GM19372 (cell line): ENCODE data around the gene PGR.

Experiments used
- ATAC-seq: cut with Tn5 transposase; IDR thresholded peaks from one replicate; pipeline ENCODE4 v1.9.1; 2021; ENCODE audit warnings: mild to moderate bottlenecking, low read depth, moderate library complexity; ENCODE audit not compliant: unreplicated experiment

PGR gene

GRCh38 chr11:101129203-101129943 is at the start of gene PGR:
TSS of gene PGR (minus strand) at chr11:101129813. CDS start at chr11:101129070, 743 bp downstream.
- ATAC-seq = no peak

DNA sequence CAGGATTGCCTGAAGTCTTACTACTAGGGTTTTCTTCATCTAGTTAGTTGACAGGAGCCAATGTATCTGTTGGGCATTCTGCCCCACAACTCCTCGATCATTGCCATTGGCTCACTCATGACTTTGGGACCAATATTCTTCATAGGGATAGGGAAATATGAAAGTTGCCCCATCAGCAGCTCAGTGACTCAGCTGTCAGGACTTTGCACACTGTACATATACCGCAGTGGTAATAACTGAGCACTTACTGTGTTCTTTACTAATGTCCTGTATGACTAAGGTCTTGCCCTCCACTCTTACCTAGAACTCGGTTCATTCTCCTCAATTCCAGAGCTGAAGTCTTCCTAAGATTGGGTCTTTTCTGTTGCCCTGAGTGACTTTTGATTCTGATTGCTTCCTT is 46.8 kb upstream of the PGR start:
- no peak for ATAC-seq

GRCh38 chr11:101169944-101170343 is 40.3 kb upstream of the PGR start:
- ATAC-seq = no peak

GRCh38 chr11:101166038-101166437 is 36.4 kb upstream of the PGR start:
- ATAC-seq = no peak

DNA sequence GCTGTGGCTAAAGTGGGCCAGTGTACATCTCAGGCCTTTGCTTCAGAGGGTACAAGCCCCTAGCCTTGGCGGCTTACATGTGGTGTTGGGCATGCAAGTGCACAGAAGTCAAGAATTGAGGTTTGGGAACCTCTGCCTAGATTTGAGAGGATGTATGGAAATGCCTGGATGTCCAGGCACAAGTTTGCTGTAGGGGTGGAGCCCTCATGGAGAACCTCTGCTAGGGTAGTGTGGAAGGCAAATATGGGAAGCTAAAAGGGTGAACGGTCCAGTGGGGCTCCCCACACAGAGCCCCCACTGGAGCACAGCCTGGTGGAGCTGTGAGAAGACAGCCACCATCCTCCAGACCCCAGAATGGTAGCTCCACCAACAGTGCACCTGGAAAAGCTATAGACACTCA is 28.5 kb upstream of the PGR start:
- no peak for ATAC-seq

- ATAC-seq = no peak
Observed at GRCh38 chr11:101138245-101138930, 8.8 kb upstream of the PGR start.

GRCh38 chr11:101133190-101133589 is 3.6 kb upstream of the PGR start:
- ATAC-seq = no peak

GRCh38 chr11:101128571-101129202 is 926 bp downstream of the PGR start:
- no peak for ATAC-seq

DNA sequence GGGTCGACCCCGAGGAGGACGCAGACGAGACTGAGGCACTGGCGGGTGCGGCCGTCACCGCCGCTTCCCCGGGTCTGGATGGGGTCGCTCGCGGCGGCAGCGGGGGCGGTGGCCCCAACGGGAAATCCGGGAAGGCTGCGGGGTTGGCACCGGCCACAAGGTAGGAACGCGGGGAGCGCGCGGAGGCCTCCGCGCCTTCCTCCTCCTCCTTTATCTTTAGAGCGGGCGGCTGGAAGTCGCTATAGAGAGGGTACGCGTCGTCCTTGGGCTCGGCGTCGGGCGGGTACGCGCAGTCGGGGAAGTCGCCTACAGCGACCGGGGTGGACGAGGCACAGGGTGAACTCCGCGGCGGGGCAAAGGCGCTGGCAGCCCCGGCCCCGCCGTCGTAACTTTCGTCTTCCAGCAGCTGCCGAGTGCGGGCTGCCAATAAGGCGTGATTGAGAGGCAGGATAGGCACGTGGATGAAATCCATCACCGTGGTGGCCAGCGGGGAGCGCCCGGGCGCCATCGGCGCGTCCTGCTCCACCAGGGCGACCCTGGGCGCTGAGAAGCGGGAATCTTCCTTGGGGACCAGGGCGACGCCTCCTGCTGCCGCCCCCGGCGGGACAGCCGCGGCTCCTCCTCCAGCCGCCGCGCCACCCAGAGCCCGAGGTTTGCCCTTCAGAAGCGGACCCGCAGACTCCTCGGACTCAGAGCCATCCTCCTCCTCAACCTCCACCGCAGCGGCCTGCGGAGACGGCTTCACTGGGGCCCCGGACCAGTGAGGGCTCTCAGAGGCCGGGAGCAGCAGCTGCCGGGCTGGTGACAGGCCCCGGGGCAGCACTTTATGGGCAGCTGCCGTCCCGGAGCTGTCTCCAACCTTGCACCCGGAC is 1.7 kb downstream of the PGR start:
- ATAC-seq = no peak

- ATAC-seq = no peak
Observed at GRCh38 chr11:101127197-101127698, 2.4 kb downstream of the PGR start.

- no peak for ATAC-seq
Observed at GRCh38 chr11:101126551-101127196, 2.9 kb downstream of the PGR start.

GRCh38 chr11:101115671-101116160 is 13.9 kb downstream of the PGR start:
- no peak for ATAC-seq

DNA sequence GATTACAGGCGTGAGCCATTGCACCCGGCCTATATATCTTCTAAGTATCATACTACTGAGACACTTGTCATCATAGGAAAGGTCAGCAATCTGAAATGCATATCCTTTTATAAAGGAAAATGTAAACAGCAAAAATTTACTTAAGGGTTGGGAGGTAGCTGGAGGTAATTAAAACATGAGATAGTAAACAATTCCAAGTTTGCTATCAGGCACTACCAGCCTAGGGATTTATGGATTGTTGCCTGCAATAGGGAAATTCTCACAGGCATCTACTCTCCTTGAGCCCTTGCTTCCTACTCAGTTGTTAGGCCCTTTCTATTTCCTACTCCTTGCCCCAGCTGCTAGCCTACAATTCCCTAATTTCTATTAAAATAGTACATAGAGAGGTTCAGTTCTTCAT is 16.1 kb downstream of the PGR start:
- no peak for ATAC-seq

DNA sequence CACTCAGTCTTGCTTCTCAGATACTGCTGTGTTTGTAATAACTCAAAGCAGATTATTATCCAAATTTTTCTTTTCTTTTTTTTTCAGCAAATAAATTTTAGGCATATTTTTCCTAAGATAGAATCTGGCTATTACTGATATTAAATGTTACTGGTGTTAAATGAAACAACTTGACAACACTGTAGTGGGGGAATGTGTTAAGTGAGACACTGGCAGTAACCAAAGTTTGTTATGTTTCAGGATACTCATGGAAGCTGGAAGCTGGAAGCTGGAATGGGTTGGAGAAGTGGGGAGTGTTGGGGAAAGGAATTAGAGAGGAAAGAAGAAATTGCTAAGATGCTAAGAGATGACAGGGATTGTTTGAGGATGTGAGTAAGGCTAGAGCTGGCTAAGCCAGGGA is 24.9 kb downstream of the PGR start:
- ATAC-seq = no peak

- ATAC-seq = no peak
Observed at GRCh38 chr11:101103433-101103832, 26.2 kb downstream of the PGR start.

DNA sequence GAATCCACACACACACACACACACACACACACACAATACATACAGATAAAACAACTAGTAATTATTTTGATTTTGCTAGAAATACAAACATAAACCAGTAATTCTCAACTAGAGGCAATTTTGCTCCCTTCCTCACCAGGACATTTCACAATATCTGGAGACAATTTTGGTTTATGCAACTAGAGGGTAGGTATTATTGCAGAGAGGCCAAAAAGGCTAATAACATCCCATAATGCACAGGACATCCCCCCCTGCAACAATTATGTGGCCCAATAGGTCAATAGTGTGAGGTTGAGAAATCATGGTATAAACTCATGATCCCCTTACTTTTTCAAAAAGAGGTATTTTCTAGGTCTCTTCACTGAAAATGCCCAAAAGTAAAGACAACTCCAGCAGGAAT is 29.0 kb downstream of the PGR start:
- no peak for ATAC-seq

DNA sequence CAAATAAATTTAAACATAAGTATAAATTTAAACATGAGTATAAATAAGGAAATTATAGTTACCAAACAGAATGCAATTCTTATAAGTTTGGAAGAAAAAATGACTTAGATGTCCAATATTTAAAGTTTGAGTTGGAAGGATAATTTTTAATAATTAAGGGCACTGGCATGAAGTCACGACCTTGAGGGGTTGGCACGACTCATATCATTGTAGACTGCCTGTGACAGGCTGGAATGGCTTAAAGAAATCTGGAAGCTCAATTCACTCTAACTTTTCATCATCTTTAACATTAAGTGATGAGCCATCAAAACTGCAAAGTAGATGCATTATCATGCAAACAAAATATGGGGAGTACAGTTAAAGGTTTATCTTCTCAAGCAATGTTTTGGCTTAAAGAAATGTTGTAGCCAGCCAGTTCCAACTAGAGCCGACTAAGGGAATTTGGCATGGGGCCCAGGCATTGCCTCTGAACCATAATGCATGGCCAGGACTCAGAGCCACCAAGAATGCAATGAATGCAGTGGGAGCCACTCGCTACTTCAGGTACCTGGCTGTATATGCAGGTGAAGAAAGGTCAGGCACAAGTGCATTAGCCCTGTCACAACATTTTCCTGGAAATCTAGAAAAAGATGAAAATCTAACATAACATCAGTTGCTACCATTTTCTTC is 33.4 kb downstream of the PGR start:
- ATAC-seq = no peak

- ATAC-seq = no peak
Observed at GRCh38 chr11:101091781-101092180, 37.8 kb downstream of the PGR start.

GRCh38 chr11:101090679-101091270 is 38.8 kb downstream of the PGR start:
- no peak for ATAC-seq
